ENCODE data around the gene AKNA. TPM values are rescaled to one million over a fixed set of nuclear protein-coding genes. Genes with fewer than 3 reads are reported as not detected.

Gene AKNA
- total RNA-seq, 1 donor from 2014 or later = 16.0 TPM

- FAIRE-seq = no peak
These were observed 26.2 kb downstream of the AKNA start for GRCh38 chr9:114361542-114361941.

GRCh38 chr9:114359801-114360200, 28.0 kb downstream of the AKNA start:
- Mint-ChIP-seq H3K4me3 (ENCODE audit: unreplicated experiment) (no peak overlapping the region), H3K9me3 (ENCODE audit: unreplicated experiment) (peaks cover 3% of the 10 kb centered on the region), H3K36me3 (ENCODE audit: low read depth, unreplicated experiment) (peaks cover 52% of the 10 kb centered on the region), H3K4me1 (ENCODE audit: low read depth, unreplicated experiment) (no peaks in the 10 kb centered on the region), H3K27ac (ENCODE audit: unreplicated experiment) (no peak overlapping the region), H3K27me3 (ENCODE audit: low read depth, unreplicated experiment) (no peaks in the 10 kb centered on the region)
- Histone ChIP-seq H4K20me1 (ENCODE audit: insufficient read depth, low read length) (no peaks in the 10 kb centered on the region), H3K27me3 (ENCODE audit: insufficient read depth, low read length) (no peaks in the 10 kb centered on the region), H3K27ac (ENCODE audit: low read depth, low read length) (no peak overlapping the region), H3K9ac (ENCODE audit: low read length) (no peak overlapping the region), H2AFZ (ENCODE audit: low read depth, low read length) (no peak overlapping the region), H3K79me2 (ENCODE audit: insufficient read depth, low read length) (no peaks in the 10 kb centered on the region), H3K9me3 (ENCODE audit: insufficient read depth, low read depth, low read length) (no peaks in the 10 kb centered on the region), H3K4me2 (ENCODE audit: low read length) (no peak overlapping the region), H3K4me1 (ENCODE audit: insufficient read depth, low read length) (peaks cover 11% of the 10 kb centered on the region), H3K36me3 (ENCODE audit: insufficient read depth, low read length) (peaks cover 14% of the 10 kb centered on the region), H3K4me3 (ENCODE audit: insufficient read depth, low read depth, low read length) (no peak overlapping the region)
- FAIRE-seq (no peak), DNase-seq (ENCODE audit: low read depth) (no peak)
- TF ChIP-seq, protein P1, sequence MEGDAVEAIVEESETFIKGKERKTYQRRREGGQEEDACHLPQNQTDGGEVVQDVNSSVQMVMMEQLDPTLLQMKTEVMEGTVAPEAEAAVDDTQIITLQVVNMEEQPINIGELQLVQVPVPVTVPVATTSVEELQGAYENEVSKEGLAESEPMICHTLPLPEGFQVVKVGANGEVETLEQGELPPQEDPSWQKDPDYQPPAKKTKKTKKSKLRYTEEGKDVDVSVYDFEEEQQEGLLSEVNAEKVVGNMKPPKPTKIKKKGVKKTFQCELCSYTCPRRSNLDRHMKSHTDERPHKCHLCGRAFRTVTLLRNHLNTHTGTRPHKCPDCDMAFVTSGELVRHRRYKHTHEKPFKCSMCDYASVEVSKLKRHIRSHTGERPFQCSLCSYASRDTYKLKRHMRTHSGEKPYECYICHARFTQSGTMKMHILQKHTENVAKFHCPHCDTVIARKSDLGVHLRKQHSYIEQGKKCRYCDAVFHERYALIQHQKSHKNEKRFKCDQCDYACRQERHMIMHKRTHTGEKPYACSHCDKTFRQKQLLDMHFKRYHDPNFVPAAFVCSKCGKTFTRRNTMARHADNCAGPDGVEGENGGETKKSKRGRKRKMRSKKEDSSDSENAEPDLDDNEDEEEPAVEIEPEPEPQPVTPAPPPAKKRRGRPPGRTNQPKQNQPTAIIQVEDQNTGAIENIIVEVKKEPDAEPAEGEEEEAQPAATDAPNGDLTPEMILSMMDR (IDR thresholded peaks at IDR 0.05; ENCODE audit: insufficient read depth, low read depth, low read length) = no peak
- no peak for TF ChIP-seq EZH2 (IDR thresholded peaks at IDR 0.05; ENCODE audit: insufficient read depth, low read length)

More at GRCh38 chr9:114361542-114361941, 26.2 kb downstream of the AKNA start:
- no peak overlapping the region for H3K9ac ChIP-seq (ENCODE audit: low read length)
- no peak overlapping the region for H3K4me3 Mint-ChIP-seq (ENCODE audit: unreplicated experiment)
- peaks cover 22% of the 10 kb centered on the region for H3K4me1 ChIP-seq (ENCODE audit: insufficient read depth, low read length)
- H3K4me1 Mint-ChIP-seq (ENCODE audit: low read depth, unreplicated experiment) = peaks cover 4% of the 10 kb centered on the region
- H3K4me3 ChIP-seq (ENCODE audit: insufficient read depth, low read depth, low read length) = no peak overlapping the region
- H4K20me1 ChIP-seq (ENCODE audit: insufficient read depth, low read length) = no peaks in the 10 kb centered on the region
- DNase-seq (ENCODE audit: low read depth) = no peak
- H3K36me3 ChIP-seq (ENCODE audit: insufficient read depth, low read length) = peaks cover 10% of the 10 kb centered on the region
- H3K27ac ChIP-seq (ENCODE audit: low read depth, low read length) = no peak overlapping the region
- no peak overlapping the region for H3K27ac Mint-ChIP-seq (ENCODE audit: unreplicated experiment)
- no peaks in the 10 kb centered on the region for H3K27me3 ChIP-seq (ENCODE audit: insufficient read depth, low read length)
- H3K36me3 Mint-ChIP-seq (ENCODE audit: low read depth, unreplicated experiment) = peaks cover 43% of the 10 kb centered on the region
- H2AFZ ChIP-seq (ENCODE audit: low read depth, low read length) = no peak overlapping the region
- H3K27me3 Mint-ChIP-seq (ENCODE audit: low read depth, unreplicated experiment) = no peaks in the 10 kb centered on the region
- H3K79me2 ChIP-seq (ENCODE audit: insufficient read depth, low read length) = no peaks in the 10 kb centered on the region
- H3K9me3 Mint-ChIP-seq (ENCODE audit: unreplicated experiment) = peaks cover 3% of the 10 kb centered on the region
- TF ChIP-seq, protein P1 (IDR thresholded peaks at IDR 0.05; ENCODE audit: insufficient read depth, low read depth, low read length) = no peak
- no peak for TF ChIP-seq EZH2 (IDR thresholded peaks at IDR 0.05; ENCODE audit: insufficient read depth, low read length)
- no peaks in the 10 kb centered on the region for H3K9me3 ChIP-seq (ENCODE audit: insufficient read depth, low read depth, low read length)
- H3K4me2 ChIP-seq (ENCODE audit: low read length) = no peak overlapping the region

- no peaks in the 10 kb centered on the region for H3K9me3 Mint-ChIP-seq (ENCODE audit: unreplicated experiment)
- no peaks in the 10 kb centered on the region for H3K4me1 ChIP-seq (ENCODE audit: insufficient read depth, low read length)
- no peaks in the 10 kb centered on the region for H3K27me3 ChIP-seq (ENCODE audit: insufficient read depth, low read length)
- no peak overlapping the region for H3K4me3 ChIP-seq (ENCODE audit: insufficient read depth, low read depth, low read length)
- no peak overlapping the region for H3K4me2 ChIP-seq (ENCODE audit: low read length)
- FAIRE-seq (no peak), DNase-seq (ENCODE audit: low read depth) (no peak)
- no peak for TF ChIP-seq EZH2 (IDR thresholded peaks at IDR 0.05; ENCODE audit: insufficient read depth, low read length)
- TF ChIP-seq, protein P1 (IDR thresholded peaks at IDR 0.05; ENCODE audit: insufficient read depth, low read depth, low read length) = no peak
- H3K36me3 Mint-ChIP-seq (ENCODE audit: low read depth, unreplicated experiment) = peaks cover 42% of the 10 kb centered on the region
- no peak overlapping the region for H3K27ac ChIP-seq (ENCODE audit: low read depth, low read length)
- peaks cover 14% of the 10 kb centered on the region for H3K36me3 ChIP-seq (ENCODE audit: insufficient read depth, low read length)
- no peaks in the 10 kb centered on the region for H3K27me3 Mint-ChIP-seq (ENCODE audit: low read depth, unreplicated experiment)
- H3K9ac ChIP-seq (ENCODE audit: low read length) = no peak overlapping the region
- H2AFZ ChIP-seq (ENCODE audit: low read depth, low read length) = no peak overlapping the region
- no peak overlapping the region for H3K4me3 Mint-ChIP-seq (ENCODE audit: unreplicated experiment)
- no peaks in the 10 kb centered on the region for H3K79me2 ChIP-seq (ENCODE audit: insufficient read depth, low read length)
- H3K4me1 Mint-ChIP-seq (ENCODE audit: low read depth, unreplicated experiment) = no peaks in the 10 kb centered on the region
- H3K27ac Mint-ChIP-seq (ENCODE audit: unreplicated experiment) = no peak overlapping the region
- H4K20me1 ChIP-seq (ENCODE audit: insufficient read depth, low read length) = no peaks in the 10 kb centered on the region
- no peaks in the 10 kb centered on the region for H3K9me3 ChIP-seq (ENCODE audit: insufficient read depth, low read depth, low read length)
These were observed 29.9 kb downstream of the AKNA start for GRCh38 chr9:114357911-114358328.
